Measurements from ENCODE around the gene TEX261.

TEX261 gene

GRCh38 chr2:70981421-70981820 is 13.3 kb downstream of the TEX261 start:
- no peak for DNase-seq

DNA sequence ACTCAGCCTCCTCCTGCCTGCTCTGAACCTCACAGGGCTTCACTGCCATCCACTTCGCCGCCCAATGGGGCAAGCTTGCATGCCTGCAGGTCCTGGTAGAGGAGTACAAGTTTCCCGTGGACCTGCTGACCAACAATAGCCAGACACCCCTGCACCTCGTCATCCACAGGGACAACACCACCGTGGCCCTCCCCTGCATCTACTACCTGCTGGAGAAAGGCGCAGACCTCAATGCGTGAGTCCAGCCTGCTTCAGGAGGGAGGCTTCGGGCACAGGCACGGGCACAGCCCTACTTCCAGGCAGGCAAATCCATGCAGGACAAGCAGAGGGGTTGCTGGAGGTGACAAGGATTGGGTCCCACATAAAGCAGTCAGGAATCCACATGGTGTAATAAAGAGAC is 15.0 kb downstream of the TEX261 start:
- DNase-seq: no peak

GRCh38 chr2:70979180-70979488 is 15.5 kb downstream of the TEX261 start:
- no peak for DNase-seq

DNA sequence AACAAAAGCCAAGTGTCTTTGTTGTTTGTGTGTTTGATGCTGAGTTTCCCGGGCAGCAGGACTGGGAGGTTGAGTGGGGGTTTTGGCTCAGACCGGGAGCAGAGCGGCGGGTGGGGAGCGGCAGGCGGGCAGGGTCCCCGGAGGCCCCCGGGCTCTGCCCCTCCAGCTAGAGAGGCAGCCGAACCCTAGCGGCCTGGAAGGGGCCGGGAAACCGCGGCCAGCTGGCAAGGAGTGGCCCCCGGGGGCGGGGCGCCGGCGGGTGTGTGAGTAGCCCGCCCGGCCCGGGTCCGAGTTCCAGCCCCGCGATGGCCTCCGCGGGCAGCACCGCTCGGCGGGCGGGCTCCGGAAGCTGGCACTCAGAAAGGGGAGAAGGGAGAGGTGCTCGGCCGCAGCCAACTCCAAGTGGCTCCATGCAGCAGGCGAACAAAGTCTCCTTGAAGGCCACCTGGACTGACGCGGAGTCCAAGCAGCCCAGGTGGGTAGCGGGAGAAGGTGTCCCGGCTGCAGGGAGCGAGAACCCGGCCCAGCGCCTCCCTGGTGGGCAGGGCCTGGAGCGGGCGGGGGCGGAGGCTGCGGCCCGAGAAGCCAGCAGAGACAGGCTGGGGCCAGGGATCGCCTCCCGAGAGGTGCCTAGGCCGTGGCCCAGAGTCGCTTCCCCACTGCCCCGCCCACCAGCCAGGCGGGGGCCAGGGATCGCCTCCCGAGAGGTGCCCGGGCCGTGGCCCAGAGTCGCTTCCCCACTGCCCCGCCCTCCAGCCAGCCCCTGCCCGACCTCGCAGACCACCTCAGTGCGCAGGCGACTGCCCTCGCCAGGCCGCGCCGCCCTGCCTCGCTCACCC is 16.1 kb downstream of the TEX261 start, which contains the start of gene ANKRD53:
Gene ANKRD53, plus strand, starts transcription at position 290 of the 839 bp plus-strand sequence. Its CDS starts 16 bp downstream, at position 306.
- DNase-seq: no peak

GRCh38 chr2:70977605-70978205 is 17.0 kb downstream of the TEX261 start:
- no peak for DNase-seq

DNA sequence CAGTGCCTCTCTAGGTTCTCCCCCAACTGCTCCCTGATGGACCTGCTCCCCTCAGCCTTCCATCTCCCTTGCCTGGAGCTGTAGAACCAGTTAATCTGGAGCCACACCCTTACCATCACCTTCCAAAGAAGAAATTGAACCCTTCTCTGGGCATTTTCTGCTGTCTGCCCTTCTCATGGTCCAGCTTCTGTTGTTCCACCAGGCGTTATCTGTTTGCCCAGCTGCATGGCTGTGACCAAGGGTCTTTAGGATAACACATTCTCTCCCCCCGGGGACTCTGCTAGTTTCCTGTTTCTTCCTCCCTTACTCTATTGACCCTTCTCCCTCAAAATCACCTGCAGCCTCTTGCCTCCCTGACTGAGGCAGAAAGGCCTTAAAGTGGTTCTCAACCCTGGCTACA is 19.4 kb downstream of the TEX261 start:
- DNase-seq: no peak

- DNase-seq: no peak
Observed at GRCh38 chr2:70974592-70974991, 20.1 kb downstream of the TEX261 start.

- no peak for DNase-seq
Observed at GRCh38 chr2:70967189-70967588, 27.5 kb downstream of the TEX261 start.

DNA sequence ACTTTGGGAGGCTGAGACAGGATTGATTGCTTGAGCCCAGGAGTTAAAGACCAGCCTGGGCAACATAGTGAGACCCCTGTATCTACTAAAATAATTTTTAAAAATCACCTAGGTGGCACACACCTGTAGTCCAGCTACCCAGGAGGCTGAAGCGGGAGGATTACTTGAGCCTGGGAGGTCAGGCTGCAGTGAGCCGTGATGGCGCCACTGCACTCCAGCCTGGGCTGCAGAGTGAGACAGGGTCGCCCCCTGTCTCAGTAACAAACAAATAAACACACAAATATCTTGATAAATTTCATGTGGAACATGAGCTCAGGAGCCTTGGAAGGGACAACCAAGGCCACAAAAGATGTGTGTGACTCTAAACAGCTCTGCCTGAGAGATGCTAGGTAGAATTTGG is 28.0 kb downstream of the TEX261 start:
- DNase-seq: no peak

- no peak for DNase-seq
Observed at GRCh38 chr2:70965506-70965905, 29.2 kb downstream of the TEX261 start.

DNA sequence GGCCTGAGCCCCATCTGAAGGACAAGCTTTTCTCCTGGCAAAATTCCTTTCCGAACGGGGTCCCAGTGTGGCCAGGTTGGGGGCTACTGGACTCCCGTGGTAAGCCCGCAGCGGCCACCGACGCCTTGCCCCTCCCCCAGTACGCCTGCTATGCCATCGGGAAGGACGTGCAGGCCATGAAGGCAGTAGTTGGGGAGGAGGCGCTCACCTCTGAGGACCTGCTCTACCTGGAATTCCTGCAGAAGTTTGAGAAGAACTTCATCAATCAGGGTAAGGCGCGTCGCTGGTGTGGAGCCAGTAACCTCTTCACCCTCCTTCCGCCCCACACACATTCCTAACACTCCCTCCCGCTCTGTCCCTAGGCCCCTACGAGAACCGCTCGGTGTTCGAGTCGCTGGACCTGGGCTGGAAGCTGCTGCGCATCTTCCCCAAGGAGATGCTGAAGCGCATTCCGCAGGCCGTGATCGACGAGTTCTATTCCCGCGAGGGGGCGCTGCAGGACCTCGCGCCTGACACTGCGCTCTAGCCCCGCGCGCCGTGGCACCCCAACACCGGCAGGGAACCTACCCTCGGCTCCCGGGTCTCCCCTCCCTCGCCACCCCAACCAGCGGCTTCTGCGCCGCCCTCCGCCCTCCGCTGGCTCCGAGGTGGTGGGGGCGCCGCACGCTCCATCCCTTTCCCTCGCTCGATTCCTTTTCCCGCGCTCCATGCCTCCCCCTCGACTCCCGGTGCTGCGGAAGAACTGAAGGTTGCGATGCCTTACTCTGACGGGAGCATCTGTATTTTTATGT is 29.9 kb downstream of the TEX261 start:
- no peak for DNase-seq

DNA sequence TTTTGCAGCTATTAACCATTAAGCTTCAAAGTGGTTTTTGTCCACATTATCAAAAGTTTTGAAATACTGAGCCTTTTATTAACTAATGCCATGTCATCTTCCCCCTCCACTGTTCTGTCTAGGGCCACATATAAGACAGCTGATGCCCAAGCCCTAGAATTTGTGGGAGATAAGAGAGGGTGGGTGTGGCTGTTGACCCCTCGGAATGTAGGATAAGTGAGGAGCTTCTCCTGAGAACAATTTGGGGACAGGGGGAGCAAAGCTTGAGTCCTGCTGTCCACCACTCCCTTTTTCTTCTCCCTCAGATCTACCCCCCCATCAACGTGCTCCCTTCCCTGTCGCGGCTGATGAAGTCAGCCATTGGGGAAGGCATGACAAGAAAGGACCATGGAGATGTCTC is 30.5 kb downstream of the TEX261 start:
- no peak for DNase-seq

DNA sequence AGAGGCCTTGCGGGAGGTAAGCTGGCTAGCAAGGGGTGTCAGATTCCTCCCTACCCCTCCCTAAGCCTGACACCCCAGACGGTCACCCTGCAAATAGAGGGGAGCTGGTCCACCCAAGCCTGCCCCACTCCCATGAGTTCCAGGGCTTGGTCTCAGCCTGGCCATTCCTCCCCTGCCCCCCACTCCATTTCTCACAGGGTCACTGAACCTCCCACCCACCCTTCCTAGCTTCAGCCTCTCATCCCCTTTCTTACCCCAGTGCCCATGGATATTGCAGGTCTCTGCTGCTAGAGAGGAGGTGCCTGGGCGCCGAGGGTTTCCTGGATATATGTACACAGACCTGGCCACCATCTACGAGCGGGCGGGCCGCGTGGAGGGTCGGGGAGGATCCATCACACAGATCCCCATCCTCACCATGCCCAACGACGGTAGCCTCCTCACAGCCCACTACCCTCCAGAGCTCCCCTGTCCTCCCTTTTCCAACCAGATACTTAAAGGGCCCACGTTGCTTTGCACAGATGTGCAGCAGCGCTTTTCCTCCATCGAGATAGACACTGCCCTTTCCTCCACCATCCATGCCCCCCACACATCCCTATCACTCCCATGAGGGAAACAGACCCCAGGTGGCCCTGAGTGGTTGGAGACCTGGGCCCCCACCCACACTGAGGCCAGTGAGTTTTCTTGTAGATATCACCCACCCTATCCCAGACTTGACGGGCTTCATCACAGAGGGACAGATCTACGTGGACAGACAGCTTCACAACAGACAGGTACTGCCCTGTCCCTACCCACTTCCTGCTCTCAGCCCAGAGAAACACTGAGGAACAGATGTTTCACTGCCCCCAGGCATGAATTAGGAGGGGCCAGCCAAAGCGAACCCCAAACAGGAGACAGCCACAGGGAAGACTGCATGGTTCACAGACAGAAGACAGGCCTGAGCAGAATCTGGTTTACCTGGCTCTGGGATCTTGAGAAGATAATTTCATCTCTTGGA is 31.5 kb downstream of the TEX261 start:
- DNase-seq: no peak

DNA sequence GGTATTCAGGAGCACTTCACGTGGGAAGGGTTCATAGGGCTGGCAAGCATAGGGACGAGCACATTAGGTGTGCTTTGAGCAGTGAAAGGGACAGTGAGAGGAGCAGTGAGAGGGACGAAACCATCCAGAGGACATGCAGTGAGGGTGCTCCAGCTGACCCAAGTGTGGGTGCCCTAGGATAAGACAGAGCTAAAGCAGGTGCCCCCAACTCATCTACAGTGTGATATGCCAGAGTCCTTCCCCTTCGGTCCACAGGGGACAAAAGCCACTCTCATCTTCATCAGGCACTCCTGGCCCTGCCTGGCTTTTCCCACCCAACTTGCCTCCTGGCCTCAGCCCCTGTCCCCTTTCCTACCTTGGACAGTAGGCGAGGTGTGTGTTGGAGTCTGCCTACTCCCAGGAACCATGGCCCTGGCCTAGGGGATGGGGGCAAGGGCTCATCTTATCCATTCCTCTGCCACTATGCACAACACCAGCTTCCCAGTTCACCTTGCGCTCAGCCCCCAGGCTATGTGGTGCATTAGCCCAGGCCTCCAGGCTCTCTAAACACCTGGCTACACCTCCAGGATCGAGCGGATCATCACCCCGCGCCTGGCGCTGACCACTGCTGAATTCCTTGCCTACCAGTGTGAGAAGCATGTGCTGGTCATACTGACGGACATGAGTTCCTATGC is 32.3 kb downstream of the TEX261 start:
- DNase-seq: no peak

DNA sequence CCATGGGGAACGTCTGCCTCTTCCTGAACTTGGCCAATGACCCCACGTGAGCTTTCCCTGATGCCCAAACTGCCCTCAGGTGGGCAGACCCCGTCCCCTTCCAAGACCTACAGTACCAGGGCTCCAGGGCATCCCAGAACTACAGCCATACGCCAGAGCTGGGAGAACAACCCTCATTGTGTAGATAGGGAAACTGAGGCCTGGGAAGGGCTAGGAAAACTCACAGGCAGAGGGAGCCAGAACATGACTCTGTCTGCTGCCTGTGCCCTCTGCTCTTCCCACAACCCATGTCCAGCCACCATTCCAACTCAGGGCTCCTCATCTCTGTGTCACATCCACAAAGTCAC is 33.1 kb downstream of the TEX261 start:
- no peak for DNase-seq

- DNase-seq: no peak
Observed at GRCh38 chr2:70960833-70961647, 33.6 kb downstream of the TEX261 start.

DNA sequence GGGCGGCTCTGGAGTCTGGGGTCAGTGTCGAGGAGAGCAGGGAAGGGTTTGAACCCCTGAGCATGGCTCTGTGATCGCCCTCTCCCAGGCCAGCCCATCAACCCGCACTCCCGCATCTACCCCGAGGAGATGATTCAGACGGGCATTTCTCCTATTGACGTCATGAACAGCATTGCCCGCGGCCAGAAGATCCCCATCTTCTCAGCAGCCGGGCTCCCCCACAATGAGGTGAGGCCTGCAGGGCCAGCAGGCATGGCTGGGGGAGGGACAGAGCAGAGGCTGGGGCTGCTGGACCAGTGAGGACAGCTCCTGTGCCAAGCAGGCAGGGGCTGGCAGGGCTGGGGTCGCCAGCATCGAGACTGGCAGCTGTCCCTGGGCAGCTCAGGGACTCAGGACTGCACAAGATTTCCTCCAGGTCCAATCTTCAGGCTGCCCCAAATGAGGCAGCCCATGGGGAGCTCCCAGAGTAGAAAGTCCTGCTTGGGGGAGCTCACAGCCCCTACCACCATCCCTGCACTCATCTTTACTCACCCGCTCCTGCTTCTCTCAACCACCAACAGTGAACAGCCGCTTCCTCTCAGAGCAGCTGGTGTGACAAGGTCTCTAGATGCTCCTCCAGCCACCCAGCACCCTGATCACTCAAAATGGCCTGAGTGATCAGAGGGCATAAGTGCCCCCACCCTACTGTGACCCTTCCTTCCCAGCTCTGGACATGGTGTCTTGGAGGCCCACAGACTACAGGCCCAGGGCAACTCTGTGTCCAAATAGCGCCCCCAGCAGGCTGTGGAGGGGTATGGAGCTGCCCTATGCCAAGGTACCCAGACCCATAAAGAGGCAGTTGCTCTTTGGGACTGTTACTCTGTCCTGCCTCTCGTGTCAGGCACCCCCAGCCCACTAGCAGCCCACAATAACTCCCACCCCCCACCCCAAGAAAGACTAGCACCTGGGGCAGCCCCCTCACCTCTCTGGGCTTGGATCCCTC is 34.5 kb downstream of the TEX261 start:
- no peak for DNase-seq

DNA sequence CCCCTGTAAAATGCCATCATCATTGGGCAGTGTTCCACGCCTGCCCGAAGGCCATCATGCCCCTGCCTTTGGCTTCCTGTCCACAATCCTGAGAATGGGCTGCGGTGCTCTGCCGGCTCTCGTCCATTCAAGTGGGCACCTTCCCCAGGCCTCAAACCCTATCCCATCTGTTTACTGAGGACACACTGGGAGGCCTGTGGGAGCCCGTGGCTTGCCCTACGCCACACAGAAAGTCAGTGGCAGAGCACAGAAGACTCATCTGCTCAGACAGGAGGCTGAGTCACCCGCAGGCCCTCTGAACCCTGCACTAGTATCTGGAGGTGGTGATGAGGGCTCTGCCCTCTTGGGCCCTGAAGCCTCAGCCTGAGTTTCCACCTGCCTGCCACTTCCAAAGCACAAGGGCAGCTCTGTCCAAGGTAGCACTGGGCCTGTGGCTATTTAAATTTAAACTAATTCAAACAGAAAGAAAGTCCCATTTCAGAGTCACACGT is 35.4 kb downstream of the TEX261 start:
- DNase-seq: no peak

GRCh38 chr2:70958759-70959158 is 35.9 kb downstream of the TEX261 start:
- DNase-seq: no peak

- DNase-seq: no peak
Observed at GRCh38 chr2:70957798-70958197, 36.9 kb downstream of the TEX261 start.

Measured in NCI-H187 (cell line).